ENCODE data around the gene ATP5ME. TPM values are rescaled to one million over a fixed set of nuclear protein-coding genes. Genes with fewer than 3 reads are reported as not detected.

The ATP5ME gene
- total RNA-seq, 1 donor from 2014 or later = 255 TPM

DNA sequence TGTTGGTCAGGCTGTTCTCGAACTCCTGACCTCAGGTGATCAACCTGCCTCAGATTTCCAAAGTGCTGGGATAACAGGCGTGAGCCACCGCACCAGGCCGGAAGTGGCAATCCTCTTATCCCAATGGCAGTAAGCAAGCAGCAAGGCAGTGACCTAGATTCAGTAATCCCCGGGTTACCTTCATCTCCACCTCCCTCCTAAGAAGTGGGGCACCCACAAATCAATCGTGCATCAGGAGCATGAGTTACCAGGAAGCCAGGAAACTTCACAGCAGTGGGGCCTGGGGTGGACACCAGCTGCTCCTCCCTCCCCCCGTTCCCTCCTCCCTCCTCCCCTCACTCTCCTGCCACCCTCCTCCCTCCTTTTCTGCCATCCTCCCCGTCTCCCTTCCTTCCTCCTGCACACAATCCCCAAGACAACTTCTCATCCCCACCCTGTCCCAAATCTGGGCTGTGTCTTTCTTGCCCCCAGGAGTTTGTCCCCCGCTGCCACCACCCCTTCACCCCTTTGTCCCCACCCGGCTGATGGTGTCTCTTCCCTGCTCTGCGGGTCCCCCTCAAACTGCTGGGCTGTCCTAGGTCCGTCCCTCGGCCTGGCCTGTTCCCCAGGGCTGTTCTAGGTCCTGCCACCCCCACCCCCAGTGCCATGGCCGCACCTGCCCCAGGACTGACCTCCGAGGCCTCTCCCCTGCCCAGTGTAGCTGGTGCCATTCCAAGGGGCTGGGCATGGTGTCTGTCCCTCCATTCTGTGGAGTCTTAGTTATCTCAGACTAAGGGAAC, 46.5 kb downstream of the ATP5ME start:
- H3K27ac ChIP-seq (ENCODE audit: low read depth, low read length) = no peak overlapping the region
- Mint-ChIP-seq H3K9me3 (ENCODE audit: unreplicated experiment) (peaks cover 16% of the 10 kb centered on the region), H3K4me1 (ENCODE audit: low read depth, unreplicated experiment) (no peaks in the 10 kb centered on the region), H3K27ac (ENCODE audit: unreplicated experiment) (no peak overlapping the region), H3K27me3 (ENCODE audit: low read depth, unreplicated experiment) (peaks cover 17% of the 10 kb centered on the region), H3K36me3 (ENCODE audit: low read depth, unreplicated experiment) (no peaks in the 10 kb centered on the region), H3K4me3 (ENCODE audit: unreplicated experiment) (no peak overlapping the region)
- no peaks in the 10 kb centered on the region for H3K4me1 ChIP-seq (ENCODE audit: insufficient read depth, low read length)
- TF ChIP-seq EZH2 (IDR thresholded peaks at IDR 0.05; ENCODE audit: insufficient read depth, low read length) = no peak
- TF ChIP-seq, protein P1, sequence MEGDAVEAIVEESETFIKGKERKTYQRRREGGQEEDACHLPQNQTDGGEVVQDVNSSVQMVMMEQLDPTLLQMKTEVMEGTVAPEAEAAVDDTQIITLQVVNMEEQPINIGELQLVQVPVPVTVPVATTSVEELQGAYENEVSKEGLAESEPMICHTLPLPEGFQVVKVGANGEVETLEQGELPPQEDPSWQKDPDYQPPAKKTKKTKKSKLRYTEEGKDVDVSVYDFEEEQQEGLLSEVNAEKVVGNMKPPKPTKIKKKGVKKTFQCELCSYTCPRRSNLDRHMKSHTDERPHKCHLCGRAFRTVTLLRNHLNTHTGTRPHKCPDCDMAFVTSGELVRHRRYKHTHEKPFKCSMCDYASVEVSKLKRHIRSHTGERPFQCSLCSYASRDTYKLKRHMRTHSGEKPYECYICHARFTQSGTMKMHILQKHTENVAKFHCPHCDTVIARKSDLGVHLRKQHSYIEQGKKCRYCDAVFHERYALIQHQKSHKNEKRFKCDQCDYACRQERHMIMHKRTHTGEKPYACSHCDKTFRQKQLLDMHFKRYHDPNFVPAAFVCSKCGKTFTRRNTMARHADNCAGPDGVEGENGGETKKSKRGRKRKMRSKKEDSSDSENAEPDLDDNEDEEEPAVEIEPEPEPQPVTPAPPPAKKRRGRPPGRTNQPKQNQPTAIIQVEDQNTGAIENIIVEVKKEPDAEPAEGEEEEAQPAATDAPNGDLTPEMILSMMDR (IDR thresholded peaks at IDR 0.05; ENCODE audit: insufficient read depth, low read depth, low read length) = no peak
- H3K4me2 ChIP-seq (ENCODE audit: low read length) = no peak overlapping the region
- H3K4me3 ChIP-seq (ENCODE audit: insufficient read depth, low read depth, low read length) = no peak overlapping the region
- no peak overlapping the region for H3K9ac ChIP-seq (ENCODE audit: low read length)
- no peaks in the 10 kb centered on the region for H3K27me3 ChIP-seq (ENCODE audit: insufficient read depth, low read length)
- H3K9me3 ChIP-seq (ENCODE audit: insufficient read depth, low read depth, low read length) = peaks cover 20% of the 10 kb centered on the region
- DNase-seq (ENCODE audit: low read depth) (no peak), FAIRE-seq (no peak)
- H3K79me2 ChIP-seq (ENCODE audit: insufficient read depth, low read length) = no peaks in the 10 kb centered on the region
- no peaks in the 10 kb centered on the region for H4K20me1 ChIP-seq (ENCODE audit: insufficient read depth, low read length)
- H2AFZ ChIP-seq (ENCODE audit: low read depth, low read length) = no peak overlapping the region
- H3K36me3 ChIP-seq (ENCODE audit: insufficient read depth, low read length) = no peaks in the 10 kb centered on the region

DNA sequence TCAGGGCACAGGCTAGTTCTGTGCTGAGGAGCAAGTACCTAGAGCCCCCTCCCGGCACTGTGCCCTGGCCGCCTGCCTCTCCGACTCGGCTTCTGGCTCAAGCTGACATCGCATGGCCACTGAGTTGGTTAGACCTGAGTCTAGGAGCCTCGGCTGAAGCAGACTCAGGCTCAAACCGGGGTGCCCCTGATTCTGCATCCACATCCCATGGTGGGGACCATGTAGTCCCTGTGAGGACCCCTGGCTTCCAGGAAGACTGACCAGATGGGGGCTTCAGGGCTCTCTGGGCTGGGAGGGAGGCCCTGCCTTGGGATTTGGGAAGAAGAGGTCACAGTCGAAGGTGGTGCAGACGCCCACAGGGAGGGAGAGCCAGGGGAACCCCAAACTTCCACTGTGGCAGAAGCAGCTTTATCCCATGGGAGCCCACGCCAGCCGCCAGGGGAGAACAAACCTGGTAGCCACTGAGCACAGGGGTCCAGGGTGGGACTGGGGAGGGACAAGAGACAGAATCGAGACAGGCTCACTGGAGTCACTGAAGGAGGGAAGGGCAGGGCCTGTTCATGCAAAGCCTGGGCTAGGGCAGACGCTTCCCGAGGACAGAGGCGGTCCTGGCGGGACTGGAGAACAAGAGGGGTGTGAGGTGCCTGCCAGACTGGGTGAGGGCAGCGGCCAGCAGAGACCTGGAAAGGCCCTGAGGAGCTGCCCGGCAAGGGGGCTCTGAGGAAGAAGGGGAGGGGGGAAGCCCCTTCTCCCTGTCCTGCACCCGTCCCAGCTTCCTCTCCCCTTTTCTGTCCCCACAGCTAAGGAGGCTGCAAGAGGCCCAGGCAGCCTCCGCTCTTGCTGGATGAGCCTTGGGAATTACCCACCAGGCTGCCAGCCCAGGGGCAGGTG, 47.6 kb downstream of the ATP5ME start:
- Histone ChIP-seq H2AFZ (ENCODE audit: low read depth, low read length) (no peak overlapping the region), H3K27me3 (ENCODE audit: insufficient read depth, low read length) (no peaks in the 10 kb centered on the region), H3K4me2 (ENCODE audit: low read length) (no peak overlapping the region), H3K79me2 (ENCODE audit: insufficient read depth, low read length) (no peaks in the 10 kb centered on the region), H3K4me1 (ENCODE audit: insufficient read depth, low read length) (no peaks in the 10 kb centered on the region), H3K36me3 (ENCODE audit: insufficient read depth, low read length) (no peaks in the 10 kb centered on the region), H3K9ac (ENCODE audit: low read length) (no peak overlapping the region), H3K9me3 (ENCODE audit: insufficient read depth, low read depth, low read length) (peaks cover 9% of the 10 kb centered on the region), H4K20me1 (ENCODE audit: insufficient read depth, low read length) (no peaks in the 10 kb centered on the region), H3K27ac (ENCODE audit: low read depth, low read length) (no peak overlapping the region), H3K4me3 (ENCODE audit: insufficient read depth, low read depth, low read length) (no peak overlapping the region)
- H3K27ac Mint-ChIP-seq (ENCODE audit: unreplicated experiment) = no peak overlapping the region
- H3K4me3 Mint-ChIP-seq (ENCODE audit: unreplicated experiment) = no peak overlapping the region
- H3K27me3 Mint-ChIP-seq (ENCODE audit: low read depth, unreplicated experiment) = peaks cover 21% of the 10 kb centered on the region
- no peaks in the 10 kb centered on the region for H3K4me1 Mint-ChIP-seq (ENCODE audit: low read depth, unreplicated experiment)
- H3K36me3 Mint-ChIP-seq (ENCODE audit: low read depth, unreplicated experiment) = no peaks in the 10 kb centered on the region
- FAIRE-seq (no peak), DNase-seq (ENCODE audit: low read depth) (no peak)
- H3K9me3 Mint-ChIP-seq (ENCODE audit: unreplicated experiment) = peaks cover 10% of the 10 kb centered on the region
- TF ChIP-seq, protein P1 (IDR thresholded peaks at IDR 0.05; ENCODE audit: insufficient read depth, low read depth, low read length) = no peak
- TF ChIP-seq EZH2 (IDR thresholded peaks at IDR 0.05; ENCODE audit: insufficient read depth, low read length) = no peak

All from astrocyte (in vitro differentiated cells and primary cell).